Midbrain (tissue), 1 donor: ENCODE results near the gene KCNH1.

Experiments
- DNase-seq: peaks from one replicate; lab custom pipeline; 2025; lab: John Stamatoyannopoulos, UW

The KCNH1 gene

GRCh38 chr1:210711825-210712612 is 421.9 kb downstream of the KCNH1 start:
- DNase-seq: no peak

- DNase-seq: no peak
These were observed 424.2 kb downstream of the KCNH1 start for GRCh38 chr1:210709701-210710100.

- DNase-seq: no peak
These were observed 426.4 kb downstream of the KCNH1 start for GRCh38 chr1:210707300-210708240.

- no peak for DNase-seq
These were observed 427.7 kb downstream of the KCNH1 start for GRCh38 chr1:210706246-210706645.

- DNase-seq: no peak
These were observed 428.9 kb downstream of the KCNH1 start for GRCh38 chr1:210705086-210705485.

- no peak for DNase-seq
These were observed 430.4 kb downstream of the KCNH1 start for GRCh38 chr1:210703593-210703992.

- no peak for DNase-seq
These were observed 431.4 kb downstream of the KCNH1 start for GRCh38 chr1:210702506-210702905.

GRCh38 chr1:210700511-210700910 is 433.4 kb downstream of the KCNH1 start:
- no peak for DNase-seq

GRCh38 chr1:210700083-210700482 is 433.9 kb downstream of the KCNH1 start:
- DNase-seq: no peak

- no peak for DNase-seq
These were observed 435.3 kb downstream of the KCNH1 start for GRCh38 chr1:210698661-210699060.

GRCh38 chr1:210697185-210697584 is 436.8 kb downstream of the KCNH1 start:
- DNase-seq: no peak

GRCh38 chr1:210696709-210697108 is 437.2 kb downstream of the KCNH1 start:
- no peak for DNase-seq

GRCh38 chr1:210695026-210695425 is 438.9 kb downstream of the KCNH1 start:
- DNase-seq: no peak

GRCh38 chr1:210692796-210693195 is 441.2 kb downstream of the KCNH1 start:
- DNase-seq: no peak

GRCh38 chr1:210691039-210691610 is 442.8 kb downstream of the KCNH1 start:
- DNase-seq: no peak

- DNase-seq: no peak
These were observed 443.7 kb downstream of the KCNH1 start for GRCh38 chr1:210690236-210690635.

GRCh38 chr1:210689826-210690225 is 444.1 kb downstream of the KCNH1 start:
- DNase-seq: no peak

- no peak for DNase-seq
These were observed 445.3 kb downstream of the KCNH1 start for GRCh38 chr1:210688512-210689234.

GRCh38 chr1:210687582-210688279 is 446.2 kb downstream of the KCNH1 start:
- DNase-seq: no peak

- DNase-seq: no peak
These were observed 447.1 kb downstream of the KCNH1 start for GRCh38 chr1:210686841-210687240.

GRCh38 chr1:210685295-210685650 is 448.7 kb downstream of the KCNH1 start:
- no peak for DNase-seq
